AG04449 (cell line): ENCODE results near the gene NONO.
A peak's percentile ranks its signal among the peaks of the same experiment; 100 is the strongest.

Experiments used
- CTCF ChIA-PET: fragments of 350-600 bp; formaldehyde crosslinking; extraction: SDS; loops from one replicate; lab custom pipeline; 2021; ENCODE audit warnings: antibody characterized with exemption; lab: Yijun Ruan, JAX
- POLR2A ChIA-PET: fragments of 400-600, 350-600 bp; formaldehyde crosslinking; extraction: SDS; loops from one replicate; lab custom pipeline; 2020; ENCODE audit warnings: antibody characterized with exemption, inconsistent platforms; lab: Yijun Ruan, JAX
- DNase-seq: peaks from one replicate; pipeline ENCODE4 v3.0.0-alpha.2; 2010; ENCODE audit warnings: low read depth, low spot score
- H3K4me3 ChIP-seq: 2 replicates; pipeline ENCODE4 v1.5.1; 2011; ENCODE audit warnings: low read depth, mild to moderate bottlenecking, control low read depth, low read length
- CTCF ChIP-seq: IDR thresholded peaks from one replicate; pipeline ENCODE4 v1.5.1; 2011; ENCODE audit warnings: mild to moderate bottlenecking, moderate library complexity, low read length, control low read depth, inconsistent platforms; ENCODE audit not compliant: insufficient read depth; ENCODE audit errors: missing control alignments

Gene NONO

GRCh38 chrX:71283403-71284143 is at the start of gene NONO:
Gene NONO (plus strand): TSS chrX:71283635. CDS start chrX:71290638, 7,003 bp downstream.
- DNase-seq, result peak; percentile 94
- peak within 1 kb of the TSS; percentile 72 for H3K4me3 ChIP-seq
- ChIA-PET CTCF (interaction anchor here (0.8 to 1.6 kb wide), 3 partner anchors 10 to 121 kb away, joined by 3 to 5 read pairs (median 3); no protein-coding TSS in a partner anchor), POLR2A (interaction anchor here (0.6 to 1.0 kb wide), 8 partner anchors 9 to 313 kb away, joined by 3 to 7 read pairs (median 4); partner anchors contain the start of gene TAF1)
- no peak for TF ChIP-seq CTCF

- no peak for DNase-seq
- TF ChIP-seq CTCF, result no peak
- H3K4me3 ChIP-seq, result no peak overlapping the region
- ChIA-PET CTCF (no interaction called here), POLR2A (no interaction called here)
These were observed 48.0 kb upstream of the NONO start for GRCh38 chrX:71235482-71235881.

GRCh38 chrX:71236836-71237235 is 46.6 kb upstream of the NONO start:
- H3K4me3 ChIP-seq, result no peak overlapping the region
- no peak for TF ChIP-seq CTCF
- DNase-seq, result no peak
- ChIA-PET POLR2A (no interaction called here), CTCF (no interaction called here)

- H3K4me3 ChIP-seq, result no peak overlapping the region
- CTCF ChIA-PET, result no interaction called here
- DNase-seq, result no peak
- TF ChIP-seq CTCF, result no peak
- POLR2A ChIA-PET, result no interaction called here
These were observed 43.7 kb upstream of the NONO start for GRCh38 chrX:71239781-71240180.

GRCh38 chrX:71241301-71241700 is 42.1 kb upstream of the NONO start:
- ChIA-PET CTCF (no interaction called here), POLR2A (no interaction called here)
- H3K4me3 ChIP-seq, result no peak overlapping the region
- DNase-seq, result no peak
- TF ChIP-seq CTCF, result no peak

GRCh38 chrX:71244359-71245128 is 38.9 kb upstream of the NONO start:
- DNase-seq, result no peak
- CTCF ChIA-PET, result no interaction called here
- TF ChIP-seq CTCF, result no peak
- no peak overlapping the region for H3K4me3 ChIP-seq
- POLR2A ChIA-PET, result interaction anchor here (0.8 kb wide), 1 partner anchor 9 kb away, joined by 3 read pairs; the partner anchor contains the start of gene ZMYM3
